Activated CD8-positive, alpha-beta memory T cell treated with anti-CD3 and anti-CD28 coated beads, Interleukin-2, amount 50 U/mL, for 24 hours (primary cell): Measurements from ENCODE around the gene ROM1.
A peak's percentile ranks its signal among the peaks of the same experiment; 100 is the strongest.
"Not testable (repeated sequence)": the region's sequence is repeated elsewhere in the genome, so short reads cannot be mapped to it uniquely, and the experiment has no call there.

Experiments used
- DNase-seq: peaks from one replicate; pipeline ENCODE4 v3.0.0-alpha.2; 2020; ENCODE audit errors: extremely low read depth

Gene ROM1

GRCh38 chr11:62585356-62585755, 27.7 kb upstream of the ROM1 start:
- DNase-seq = not testable (repeated sequence)

GRCh38 chr11:62588966-62589637, 24.0 kb upstream of the ROM1 start:
- no peak for DNase-seq

- peak; percentile 93 for DNase-seq
Measured at GRCh38 chr11:62591448-62592145, 21.5 kb upstream of the ROM1 start, which contains the start of gene TUT1. TUT1 (minus strand) TSS chr11:62591523; CDS start chr11:62591485, 38 bp downstream.

GRCh38 chr11:62592146-62592815, 20.8 kb upstream of the ROM1 start:
- no peak for DNase-seq

- DNase-seq = no peak
Measured at GRCh38 chr11:62592989-62593421, 20.1 kb upstream of the ROM1 start.

GRCh38 chr11:62593434-62594044, 19.5 kb upstream of the ROM1 start:
- DNase-seq = no peak

- DNase-seq = no peak
Measured at GRCh38 chr11:62595124-62595523, 17.9 kb upstream of the ROM1 start.

GRCh38 chr11:62599069-62599696, 13.9 kb upstream of the ROM1 start:
- DNase-seq = peak; percentile 94

- no peak for DNase-seq
Measured at GRCh38 chr11:62599901-62600300, 13.2 kb upstream of the ROM1 start.

- DNase-seq = no peak
Measured at GRCh38 chr11:62600367-62601121, 12.5 kb upstream of the ROM1 start.

- no peak for DNase-seq
Measured at GRCh38 chr11:62601122-62601371, 12.0 kb upstream of the ROM1 start.

GRCh38 chr11:62601372-62602140, 11.5 kb upstream of the ROM1 start, which contains the start of gene MTA2:
MTA2 (minus strand) TSS chr11:62601865; CDS start chr11:62601450, 415 bp downstream.
- DNase-seq = peak; percentile 99

- DNase-seq = no peak
Measured at GRCh38 chr11:62602141-62603071, 10.7 kb upstream of the ROM1 start.

- DNase-seq = no peak
Measured at GRCh38 chr11:62603072-62603408, 10.0 kb upstream of the ROM1 start.

GRCh38 chr11:62603776-62604299, 9.2 kb upstream of the ROM1 start:
- no peak for DNase-seq

- DNase-seq = no peak
Measured at GRCh38 chr11:62604460-62605120, 8.5 kb upstream of the ROM1 start.

- DNase-seq = no peak
Measured at GRCh38 chr11:62605467-62605866, 7.6 kb upstream of the ROM1 start.

- no peak for DNase-seq
Measured at GRCh38 chr11:62605902-62606301, 7.2 kb upstream of the ROM1 start.

- DNase-seq = no peak
Measured at GRCh38 chr11:62607714-62608113, 5.3 kb upstream of the ROM1 start.
